Endothelial cell of umbilical vein (primary cell): ENCODE measurements around the gene SMOC1. TPM values are rescaled to one million over a fixed set of nuclear protein-coding genes. Genes with fewer than 3 reads are reported as not detected.

Experiments used
- BruUV-seq: library from RNA; stranded (reverse); fragments of 400-500 nt; replicated peaks from 2 replicates; lab custom pipeline; 2021; lab: Mats Ljungman, UMichigan
- CTCF ChIA-PET: fragments of 300-600, 350-600 bp; sonication (Branson Sonifier 250); formaldehyde crosslinking; loops from one replicate; lab custom pipeline; 2021; ENCODE audit warnings: antibody characterized with exemption, inconsistent platforms; lab: Charles Lee
- POLR2A ChIA-PET: fragments of 300-600, 350-600 bp; sonication (Branson Sonifier 250); formaldehyde crosslinking; loops from one replicate; lab custom pipeline; 2021; ENCODE audit warnings: antibody characterized with exemption, inconsistent platforms; lab: Charles Lee
- DNase-seq: peaks from one replicate; pipeline ENCODE4 v3.0.0-alpha.2; 2011; ENCODE audit warnings: low read depth, low spot score
- FAIRE-seq: peaks from 2 replicates; lab custom pipeline; 2011; peaks lifted over from hg19 to GRCh38; lab: Jason Lieb, UNC
- H2AFZ ChIP-seq: 2 replicates; pipeline ENCODE4 v1.6.0; 2012; ENCODE audit warnings: low read depth, low read length, control low read depth, inconsistent platforms
- H3K27ac ChIP-seq: 2 replicates; pipeline ENCODE4 v1.5.1; 2011; ENCODE audit warnings: low read depth, mild to moderate bottlenecking, control low read depth, low read length, moderate library complexity; ENCODE audit not compliant: insufficient read depth
- H3K27me3 ChIP-seq, 2 experiments: 2 replicates each; pipeline versions ENCODE4 v1.6.0 to v1.6.1; 2011; ENCODE audit warnings: low read length in 2 of 2, mixed read lengths in 1 of 2; ENCODE audit not compliant: control insufficient read depth in 2 of 2, insufficient read depth in 2 of 2
- H3K36me3 ChIP-seq, 2 experiments: 2 replicates in 1 of 2; 3 replicates in 1 of 2; pipeline ENCODE4 v1.5.1; 2011; ENCODE audit warnings: low read length in 2 of 2, mild to moderate bottlenecking in 1 of 2, moderate library complexity in 1 of 2; ENCODE audit not compliant: control insufficient read depth in 2 of 2, insufficient read depth in 2 of 2; ENCODE audit errors: extremely low read depth in 1 of 2
- H3K4me1 ChIP-seq: 3 replicates; pipeline ENCODE4 v1.5.1; 2011; ENCODE audit warnings: mild to moderate bottlenecking, low read length; ENCODE audit not compliant: control insufficient read depth, insufficient read depth; ENCODE audit errors: extremely low read depth
- H3K4me2 ChIP-seq: 2 replicates; pipeline ENCODE4 v1.6.1; 2011; ENCODE audit warnings: low read length, control low read depth, mixed read lengths; ENCODE audit not compliant: insufficient read depth
- H3K4me3 ChIP-seq, 3 experiments: fragments of 200-600 bp in 1 of 3; sonication (generic), shearing (Covaris generic) in 1 of 3; replicated peaks in 1 of 3; 2 replicates each; pipeline ENCODE4 v1.5.1; 2011 to 2016; ENCODE audit warnings: control low read depth in 3 of 3, low read length in 3 of 3, mild to moderate bottlenecking in 2 of 3, inconsistent platforms in 1 of 3, low read depth in 1 of 3, moderate library complexity in 1 of 3; ENCODE audit not compliant: insufficient read depth in 1 of 3
- H3K79me2 ChIP-seq: 2 replicates; pipeline ENCODE4 v1.6.0; 2012; ENCODE audit warnings: low read length, inconsistent platforms; ENCODE audit not compliant: control insufficient read depth, insufficient read depth
- H3K9ac ChIP-seq: replicated peaks from 2 replicates; pipeline ENCODE3; 2011; ENCODE audit warnings: low read length, control low read depth; ENCODE audit not compliant: insufficient read depth; ENCODE audit errors: extremely low read depth
- H3K9me1 ChIP-seq: replicated peaks from 3 replicates; pipeline ENCODE4 v1.6.0; 2011; ENCODE audit warnings: mild to moderate bottlenecking, low read length; ENCODE audit not compliant: control insufficient read depth, insufficient read depth; ENCODE audit errors: extremely low read depth
- H3K9me3 ChIP-seq: replicated peaks from 2 replicates; pipeline ENCODE4 v1.5.1; 2012; ENCODE audit warnings: low read length, inconsistent platforms; ENCODE audit not compliant: control insufficient read depth, insufficient read depth
- H4K20me1 ChIP-seq: replicated peaks from 2 replicates; pipeline ENCODE3; 2011; ENCODE audit warnings: mild to moderate bottlenecking, low read length; ENCODE audit not compliant: control insufficient read depth, insufficient read depth; ENCODE audit errors: extremely low read depth
- CTCF ChIP-seq, 2 donors: IDR thresholded peaks; 1 replicate in 1 of 2; 2 replicates in 1 of 2; pipeline ENCODE4 v1.5.1; 2011; ENCODE audit warnings: low read length in 2 of 2, mild to moderate bottlenecking in 2 of 2, moderate library complexity in 2 of 2, control low read depth in 1 of 2, inconsistent platforms in 1 of 2, low read depth in 1 of 2; ENCODE audit not compliant: insufficient read depth in 1 of 2; ENCODE audit errors: extremely low read depth in 1 of 2
- EZH2 ChIP-seq: IDR thresholded peaks from 2 replicates; pipeline ENCODE4 v1.6.1; 2012; ENCODE audit warnings: borderline replicate concordance, low read depth, mild to moderate bottlenecking, moderate library complexity, low read length, inconsistent platforms; ENCODE audit not compliant: severe bottlenecking
- FOS ChIP-seq: IDR thresholded peaks from 2 replicates; pipeline ENCODE4 v1.6.1; 2011; ENCODE audit warnings: mild to moderate bottlenecking, low read length, moderate library complexity, borderline replicate concordance; ENCODE audit not compliant: insufficient read depth
- GATA2 ChIP-seq: IDR thresholded peaks from 2 replicates; pipeline ENCODE4 v1.7.0; 2011; ENCODE audit warnings: low read depth, mild to moderate bottlenecking, moderate library complexity, mixed read lengths, low read length; ENCODE audit not compliant: insufficient read length, insufficient read depth
- JUN ChIP-seq: IDR thresholded peaks from 2 replicates; pipeline ENCODE4 v1.6.1; 2011; ENCODE audit warnings: borderline replicate concordance, low read depth; ENCODE audit not compliant: insufficient read length, insufficient read depth
- MAX ChIP-seq: IDR thresholded peaks from 2 replicates; pipeline ENCODE4 v1.6.1; 2011; ENCODE audit not compliant: insufficient read depth, insufficient read length
- MYC ChIP-seq: IDR thresholded peaks from one replicate; pipeline ENCODE4 v1.6.1; 2011; ENCODE audit warnings: mild to moderate bottlenecking, low read depth, low read length
- POLR2A ChIP-seq: IDR thresholded peaks from 2 replicates; pipeline ENCODE4 v1.6.1; 2012; ENCODE audit warnings: low read depth, mild to moderate bottlenecking, control low read depth, low read length
- POLR2AphosphoS5 ChIP-seq: IDR thresholded peaks from 2 replicates; pipeline ENCODE4 v1.6.1; 2012; ENCODE audit warnings: low read depth, mild to moderate bottlenecking, control low read depth, low read length, moderate library complexity; ENCODE audit not compliant: insufficient read depth
- dilution Hi-C: fragments of 300-500 bp; cut with MboI; formaldehyde crosslinking; loops from one replicate; pipeline ENCODE4 v1.15.0; 2019; ENCODE audit warnings: low sequenced_read_pairs; ENCODE audit not compliant: extremely low pct_ligation_motif_present
- intact Hi-C: fragments of 100-400 bp; cut with micrococcal nuclease; formaldehyde crosslinking; loops from one replicate; pipeline ENCODE4 v1.10.0; 2022
- polyA plus RNA-seq, 4 experiments: library from polyadenylated mRNA; depleted of rRNA in 3 of 4; stranded (reverse) in 3 of 4; unstranded in 1 of 4; fragments of >200 nt; gene quantifications; 2 replicates each; pipeline versions ENCODE4 v1.2.1 to v1.2.3, GENCODE V29; 2011 to 2012; ENCODE audit warnings: missing spikeins in 1 of 4
- total RNA-seq: library from RNA; stranded (reverse); gene quantifications from 2 replicates; pipeline ENCODE4 v1.2.3, GENCODE V29; 2021

The SMOC1 gene
- total and polyA plus RNA-seq, 2 donors (not counting 3 experiments of a cell fraction or from before 2014, with no cell fraction given), result 0.97 to 1.1 TPM

- dilution Hi-C loops, result no loop called here
- H3K36me3 ChIP-seq, result no peaks in the 10 kb centered on the region
- H3K4me3 ChIP-seq, result no peak overlapping the region
- ChIA-PET CTCF (interaction anchor here (1.3 to 8.8 kb wide), 3 partner anchors 9 to 200 kb away, joined by 4 to 69 read pairs (median 9); no protein-coding TSS in a partner anchor), POLR2A (no interaction called here)
- no peaks in the 10 kb centered on the region for H3K27me3 ChIP-seq
- H3K9me3 ChIP-seq, result no peaks in the 10 kb centered on the region
- TF ChIP-seq MAX (no peak), JUN (no peak), POLR2A (no peak), CTCF (IDR thresholded peaks at IDR 0.05; ENCODE audit: extremely low read depth in 1 of 2, insufficient read depth in 1 of 2, low read depth in 1 of 2, low read length in 2 of 2) (no peak), GATA2 (no peak), MYC (no peak), POLR2AphosphoS5 (no peak), FOS (no peak), EZH2 (no peak)
- intact Hi-C loops, result no loop called here
- no peak overlapping the region for H3K27ac ChIP-seq
- peaks cover 2% of the 10 kb centered on the region for H3K4me1 ChIP-seq
- H3K79me2 ChIP-seq, result no peaks in the 10 kb centered on the region
- no peak overlapping the region for H3K9ac ChIP-seq
- DNase-seq (no peak), FAIRE-seq (no peak)
- H3K9me1 ChIP-seq, result no peaks in the 10 kb centered on the region
- no peaks in the 10 kb centered on the region for H4K20me1 ChIP-seq
- no peak overlapping the region for H3K4me2 ChIP-seq
- no TSS peak for BruUV-seq
- H2AFZ ChIP-seq, result no peak overlapping the region
These were observed 139.5 kb downstream of the SMOC1 start for GRCh38 chr14:70018713-70019211.
